ENCODE data around the gene ELL. TPM values are rescaled to one million over a fixed set of nuclear protein-coding genes. Genes with fewer than 3 reads are reported as not detected.

Gene ELL
- total RNA-seq, 1 donor: 10.9 TPM

GRCh38 chr19:18475762-18476331 is 46.0 kb downstream of the ELL start:
- TF ChIP-seq CTCF (IDR thresholded peaks at IDR 0.05; ENCODE audit: insufficient read depth, low read length): no peak
- DNase-seq (ENCODE audit: low read depth): no peak

GRCh38 chr19:18475004-18475453 is 46.8 kb downstream of the ELL start:
- no peak overlapping the region for H3K4me3 ChIP-seq (ENCODE audit: low read depth, low read length)
- DNase-seq (ENCODE audit: low read depth): no peak
- no peak for TF ChIP-seq CTCF (IDR thresholded peaks at IDR 0.05; ENCODE audit: insufficient read depth, low read length)

More at GRCh38 chr19:18475762-18476331, 46.0 kb downstream of the ELL start:
- H3K4me3 ChIP-seq (ENCODE audit: low read depth, low read length): no peak overlapping the region

GRCh38 chr19:18474366-18474887 is 47.4 kb downstream of the ELL start:
- TF ChIP-seq CTCF (IDR thresholded peaks at IDR 0.05; ENCODE audit: insufficient read depth, low read length): no peak
- H3K4me3 ChIP-seq (ENCODE audit: low read depth, low read length): no peak overlapping the region
- no peak for DNase-seq (ENCODE audit: low read depth)

GRCh38 chr19:18473706-18474087 is 48.2 kb downstream of the ELL start:
- no peak for DNase-seq (ENCODE audit: low read depth)
- no peak for TF ChIP-seq CTCF (IDR thresholded peaks at IDR 0.05; ENCODE audit: insufficient read depth, low read length)
- no peak overlapping the region for H3K4me3 ChIP-seq (ENCODE audit: low read depth, low read length)

GRCh38 chr19:18473003-18473705 is 48.7 kb downstream of the ELL start:
- DNase-seq (ENCODE audit: low read depth): no peak

GRCh38 chr19:18470787-18471186 is 51.1 kb downstream of the ELL start:
- no peak for TF ChIP-seq CTCF (IDR thresholded peaks at IDR 0.05; ENCODE audit: insufficient read depth, low read length)

More at GRCh38 chr19:18473003-18473705, 48.7 kb downstream of the ELL start:
- no peak overlapping the region for H3K4me3 ChIP-seq (ENCODE audit: low read depth, low read length)
- no peak for TF ChIP-seq CTCF (IDR thresholded peaks at IDR 0.05; ENCODE audit: insufficient read depth, low read length)

More at GRCh38 chr19:18470787-18471186, 51.1 kb downstream of the ELL start:
- no peak overlapping the region for H3K4me3 ChIP-seq (ENCODE audit: low read depth, low read length)
- DNase-seq (ENCODE audit: low read depth): no peak
